H9 (cell line): ENCODE data around the gene GNPNAT1. TPM values are rescaled to one million over a fixed set of nuclear protein-coding genes. Genes with fewer than 3 reads are reported as not detected.
"Not testable (repeated sequence)": the region's sequence is repeated elsewhere in the genome, so short reads cannot be mapped to it uniquely, and the experiment has no call there.

Experiments
- DNase-seq: peaks from one replicate; pipeline ENCODE4 v3.0.0-alpha.2; 2017
- H2AFZ ChIP-seq: one replicate; pipeline ENCODE4 v1.6.1; 2013; ENCODE audit warnings: mild to moderate bottlenecking, low read length, control low read depth, moderate library complexity
- H2AK5ac ChIP-seq: 2 replicates; pipeline ENCODE4 v1.6.1; 2013; ENCODE audit warnings: low read length, control low read depth, mixed read lengths; ENCODE audit not compliant: insufficient read length
- H2BK120ac ChIP-seq: one replicate; pipeline ENCODE4 v1.6.1; 2013; ENCODE audit warnings: low read depth, mild to moderate bottlenecking, low read length, control low read depth, inconsistent platforms; ENCODE audit not compliant: poor library complexity, severe bottlenecking
- H2BK12ac ChIP-seq: 2 replicates; pipeline ENCODE4 v1.6.1; 2013; ENCODE audit warnings: low read length, control low read depth, mixed read lengths, low read depth; ENCODE audit not compliant: insufficient read length
- H2BK15ac ChIP-seq: 2 replicates; pipeline ENCODE4 v1.6.1; 2013; ENCODE audit warnings: low read depth, low read length, control low read depth
- H2BK20ac ChIP-seq: one replicate; pipeline ENCODE4 v1.6.1; 2013; ENCODE audit warnings: low read depth, mild to moderate bottlenecking, low read length, control low read depth, inconsistent platforms; ENCODE audit not compliant: poor library complexity, severe bottlenecking
- H2BK5ac ChIP-seq: 2 replicates; pipeline ENCODE4 v1.6.1; 2013; ENCODE audit warnings: low read length, control low read depth, mixed read lengths; ENCODE audit not compliant: insufficient read length
- H3K14ac ChIP-seq: 2 replicates; pipeline ENCODE4 v1.6.1; 2013; ENCODE audit warnings: low read length, control low read depth; ENCODE audit not compliant: insufficient read depth
- H3K18ac ChIP-seq: 2 replicates; pipeline ENCODE4 v1.6.1; 2013; ENCODE audit warnings: low read depth, mild to moderate bottlenecking, mixed read lengths, low read length, control low read depth; ENCODE audit not compliant: insufficient read length
- H3K23ac ChIP-seq: 2 replicates; pipeline ENCODE4 v1.6.1; 2013; ENCODE audit warnings: low read length, control low read depth, mixed read lengths, low read depth; ENCODE audit not compliant: insufficient read length
- H3K23me2 ChIP-seq: 2 replicates; pipeline ENCODE4 v1.6.1; 2013; ENCODE audit warnings: low read depth, mild to moderate bottlenecking, mixed read lengths, low read length, control low read depth; ENCODE audit not compliant: insufficient read length, poor library complexity, severe bottlenecking
- H3K27ac ChIP-seq: 2 replicates; pipeline ENCODE4 v1.5.1; 2013; ENCODE audit warnings: low read length, control low read depth, mixed read lengths, low read depth; ENCODE audit not compliant: insufficient read length
- H3K27me3 ChIP-seq: 2 replicates; pipeline ENCODE4 v1.6.1; 2013; ENCODE audit warnings: low read length, control low read depth, inconsistent platforms; ENCODE audit not compliant: insufficient read depth
- H3K4ac ChIP-seq: 2 replicates; pipeline ENCODE4 v1.6.1; 2013; ENCODE audit warnings: low read depth, mild to moderate bottlenecking, control low read depth, inconsistent platforms, low read length, moderate library complexity
- H3K4me1 ChIP-seq: 2 replicates; pipeline ENCODE4 v1.6.1; 2013; ENCODE audit warnings: low read length, control low read depth, inconsistent platforms; ENCODE audit not compliant: insufficient read depth
- H3K4me2 ChIP-seq: 2 replicates; pipeline ENCODE4 v1.6.1; 2013; ENCODE audit warnings: low read length, control low read depth, mixed read lengths; ENCODE audit not compliant: insufficient read length, insufficient read depth
- H3K56ac ChIP-seq: 2 replicates; pipeline ENCODE4 v1.6.1; 2013; ENCODE audit warnings: low read depth, mild to moderate bottlenecking, mixed read lengths, low read length, control low read depth; ENCODE audit not compliant: insufficient read length
- H3K79me1 ChIP-seq: 2 replicates; pipeline ENCODE4 v1.6.1; 2013; ENCODE audit warnings: low read depth, mild to moderate bottlenecking, moderate library complexity, low read length, control low read depth, inconsistent platforms; ENCODE audit not compliant: insufficient read depth, poor library complexity, severe bottlenecking
- H3K79me2 ChIP-seq: 2 replicates; pipeline ENCODE4 v1.6.1; 2013; ENCODE audit warnings: low read length, control low read depth, inconsistent platforms; ENCODE audit not compliant: insufficient read depth
- H3K9ac ChIP-seq: 2 replicates; pipeline ENCODE4 v1.6.1; 2013; ENCODE audit warnings: low read length, control low read depth, mixed read lengths; ENCODE audit not compliant: insufficient read length; ENCODE audit errors: extremely low read depth
- H3K9me3 ChIP-seq: one replicate; pipeline ENCODE4 v1.6.1; 2013; ENCODE audit warnings: low read depth, low read length, inconsistent platforms; ENCODE audit not compliant: control insufficient read depth
- H3T11ph ChIP-seq: one replicate; pipeline ENCODE4 v1.6.1; 2013; ENCODE audit warnings: mild to moderate bottlenecking, low read length, control low read depth, inconsistent platforms
- H4K20me1 ChIP-seq: one replicate; pipeline ENCODE4 v1.6.1; 2013; ENCODE audit not compliant: control insufficient read depth, insufficient read length, insufficient read depth
- H4K5ac ChIP-seq: 2 replicates; pipeline ENCODE4 v1.6.1; 2013; ENCODE audit warnings: low read depth, mild to moderate bottlenecking, mixed read lengths, low read length, control low read depth; ENCODE audit not compliant: insufficient read length
- H4K8ac ChIP-seq: replicated peaks from 2 replicates; pipeline ENCODE4 v1.6.1; 2013; ENCODE audit warnings: low read length, control low read depth, mixed read lengths, low read depth; ENCODE audit not compliant: insufficient read length
- H4K91ac ChIP-seq: 2 replicates; pipeline ENCODE4 v1.6.1; 2013; ENCODE audit warnings: low read depth, mild to moderate bottlenecking, moderate library complexity, mixed read lengths, low read length, control low read depth; ENCODE audit not compliant: insufficient read length
- H3K27ac Mint-ChIP-seq, 3 experiments: 2 replicates in 2 of 3; 3 replicates in 1 of 3; pipeline ENCODE4 v1.8.0; 2020 to 2021; ENCODE audit warnings: mixed read lengths in 3 of 3, mild to moderate bottlenecking in 1 of 3, moderate library complexity in 1 of 3
- H3K27me3 Mint-ChIP-seq: 2 replicates; pipeline ENCODE4 v1.8.0; 2021; ENCODE audit warnings: low read depth, mild to moderate bottlenecking, moderate library complexity, mixed read lengths
- H3K36me3 Mint-ChIP-seq, 3 experiments: 2 replicates in 2 of 3; 3 replicates in 1 of 3; pipeline ENCODE4 v1.8.0; 2020 to 2021; ENCODE audit warnings: low read depth in 3 of 3, mixed read lengths in 3 of 3; ENCODE audit not compliant: insufficient read depth in 1 of 3
- H3K4me1 Mint-ChIP-seq, 2 experiments: 2 replicates each; pipeline ENCODE4 v1.8.0; 2020; ENCODE audit warnings: mixed read lengths in 2 of 2
- H3K4me3 Mint-ChIP-seq, 2 experiments: 2 replicates in 1 of 2; 3 replicates in 1 of 2; pipeline ENCODE4 v1.8.0; 2020 to 2021; ENCODE audit warnings: mild to moderate bottlenecking in 2 of 2, mixed read lengths in 2 of 2, moderate library complexity in 1 of 2
- H3K9me3 Mint-ChIP-seq, 2 experiments: 2 replicates in 1 of 2; 3 replicates in 1 of 2; pipeline ENCODE4 v1.8.0; 2020; ENCODE audit warnings: mild to moderate bottlenecking in 2 of 2, mixed read lengths in 2 of 2, moderate library complexity in 1 of 2
- CTCF ChIP-seq: fragments of 200-600 bp; sonication (generic); conservative IDR thresholded peaks from 3 replicates; pipeline ENCODE4 v1.8.0; 2021; ENCODE audit warnings: antibody characterized with exemption, mild to moderate bottlenecking
- WGBS: extraction: QIAGEN DNeasy Blood & Tissue Kit; methylation state at CpG from one replicate; pipeline ENCODE4 v1.1.7; 2013; ENCODE audit warnings: missing lambda C conversion rate, low lambda C conversion rate, mixed read lengths; ENCODE audit not compliant: insufficient read length; ENCODE audit errors: extremely low coverage; 5-methylcytosine and 5-hydroxymethylcytosine counted together
- total RNA-seq: library from RNA; stranded (reverse); gene quantifications from 2 replicates; pipeline ENCODE4 v1.2.1, GENCODE V29; 2021

Gene GNPNAT1
- total RNA-seq, 1 experiment from 2014 or later = 49.0 TPM

- WGBS = no CpG with 5 or more reads among the region's 3 CpGs
- no peak overlapping the region for H2BK20ac ChIP-seq
- no peak overlapping the region for H3K23ac ChIP-seq
- no peak overlapping the region for H4K91ac ChIP-seq
- no peak overlapping the region for H2BK15ac ChIP-seq
- H3K79me1 ChIP-seq = peaks cover 3% of the 10 kb centered on the region
- Mint-ChIP-seq H3K27me3 (no peaks in the 10 kb centered on the region), H3K9me3 (no peaks in the 10 kb centered on the region), H3K27ac (peak overlapping the region in 1 of 3 experiments; percentile 26; a peak in 3 of 7 replicates), H3K36me3 (peaks cover 5 to 50% (median 47%) of the 10 kb centered on the region in 3 experiments; a peak in 6 of 7 replicates), H3K4me3 (no peak overlapping the region), H3K4me1 (no peaks in the 10 kb centered on the region)
- H2AFZ ChIP-seq = no peak overlapping the region
- no peak for TF ChIP-seq CTCF
- no peak overlapping the region for H3K9ac ChIP-seq
- H3K4me1 ChIP-seq = no peaks in the 10 kb centered on the region
- no peak overlapping the region for H3K27ac ChIP-seq
- H3K4ac ChIP-seq = no peak overlapping the region
- H4K5ac ChIP-seq = no peak overlapping the region
- H3K4me2 ChIP-seq = no peak overlapping the region
- H2AK5ac ChIP-seq = no peak overlapping the region
- H3K23me2 ChIP-seq = no peaks in the 10 kb centered on the region
- no peak overlapping the region for H3T11ph ChIP-seq
- H3K18ac ChIP-seq = no peak overlapping the region
- DNase-seq = no peak
- no peak overlapping the region for H2BK5ac ChIP-seq
- no peak overlapping the region for H2BK12ac ChIP-seq
- no peak overlapping the region for H2BK120ac ChIP-seq
- H3K56ac ChIP-seq = no peak overlapping the region
- no peak overlapping the region for H4K8ac ChIP-seq
- no peak overlapping the region for H3K14ac ChIP-seq
- H3K9me3 ChIP-seq = no peaks in the 10 kb centered on the region
- H4K20me1 ChIP-seq = no peaks in the 10 kb centered on the region
- H3K79me2 ChIP-seq = no peaks in the 10 kb centered on the region
- H3K27me3 ChIP-seq = no peaks in the 10 kb centered on the region
Observed at GRCh38 chr14:52767058-52767833, 24.2 kb downstream of the GNPNAT1 start.

- not testable (repeated sequence) for H3K4me1 ChIP-seq, H3K9me3 ChIP-seq, H3K23me2 ChIP-seq, H3K27me3 ChIP-seq, H3K27ac ChIP-seq, H2BK12ac ChIP-seq, H2BK5ac ChIP-seq, H4K91ac ChIP-seq, H3K27me3 Mint-ChIP-seq, H3K56ac ChIP-seq, H3K4me1 Mint-ChIP-seq, H3K4me3 Mint-ChIP-seq, DNase-seq, H4K20me1 ChIP-seq, H2AK5ac ChIP-seq, H3K4ac ChIP-seq, H3K9ac ChIP-seq, H3K23ac ChIP-seq, H4K8ac ChIP-seq, H3K79me1 ChIP-seq, H3T11ph ChIP-seq, H4K5ac ChIP-seq, H2AFZ ChIP-seq, H3K27ac Mint-ChIP-seq, H2BK15ac ChIP-seq, H2BK20ac ChIP-seq, H3K79me2 ChIP-seq, H3K9me3 Mint-ChIP-seq, H3K18ac ChIP-seq, H3K14ac ChIP-seq, H3K4me2 ChIP-seq, H2BK120ac ChIP-seq
- WGBS = no CpG with 5 or more reads among the region's 4 CpGs
- peaks cover 3 to 46% (median 37%) of the 10 kb centered on the region in 3 experiments; a peak in 6 of 7 replicates for H3K36me3 Mint-ChIP-seq
Observed at GRCh38 chr14:52762923-52763322, 28.5 kb downstream of the GNPNAT1 start.
